GM23338 (cell line): ENCODE measurements around the gene PHC3. TPM values are rescaled to one million over a fixed set of nuclear protein-coding genes. Genes with fewer than 3 reads are reported as not detected.

Experiments used
- ATAC-seq: fragments of 200-7000 bp; cut with Tn5 transposase; 3 replicates; pipeline ENCODE4 v1.9.1; 2020
- DNase-seq: peaks from one replicate; pipeline ENCODE4 v3.0.0-alpha.2; 2015; ENCODE audit warnings: low spot score
- H2AFZ ChIP-seq: fragments of 200-600 bp; sonication (generic); 2 replicates; pipeline ENCODE4 v1.8.0; 2016; ENCODE audit warnings: antibody characterized with exemption, mild to moderate bottlenecking, moderate library complexity
- H3F3A ChIP-seq: fragments of 200-600 bp; sonication (generic); replicated peaks from 2 replicates; pipeline ENCODE4 v1.8.0; 2017; ENCODE audit warnings: antibody characterized with exemption, mixed run types, low read depth
- H3K27ac ChIP-seq: fragments of 200-600 bp; sonication (generic); 2 replicates; pipeline ENCODE4 v1.6.1; 2016; ENCODE audit warnings: low read depth
- H3K27me3 ChIP-seq: fragments of 200-600 bp; sonication (generic); 2 replicates; pipeline ENCODE4 v1.8.0; 2016; ENCODE audit warnings: mild to moderate bottlenecking, mixed run types, moderate library complexity; ENCODE audit not compliant: insufficient read depth
- H3K36me3 ChIP-seq: fragments of 200-600 bp; sonication (generic); 2 replicates; pipeline ENCODE4 v1.8.0; 2016; ENCODE audit warnings: mild to moderate bottlenecking; ENCODE audit not compliant: insufficient read depth
- H3K4me1 ChIP-seq: fragments of 200-600 bp; sonication (generic); 2 replicates; pipeline ENCODE4 v1.8.0; 2016; ENCODE audit warnings: mild to moderate bottlenecking, moderate library complexity; ENCODE audit not compliant: insufficient read depth
- H3K4me2 ChIP-seq: fragments of 200-600 bp; sonication (generic); 2 replicates; pipeline ENCODE4 v1.7.1; 2017; ENCODE audit warnings: mixed run types
- H3K4me3 ChIP-seq: fragments of 200-600 bp; sonication (generic); 2 replicates; pipeline ENCODE4 v1.6.1; 2016; ENCODE audit warnings: mixed run types
- H3K79me2 ChIP-seq: fragments of 200-600 bp; sonication (generic); replicated peaks from 2 replicates; pipeline ENCODE4 v1.8.0; 2017; ENCODE audit warnings: mild to moderate bottlenecking; ENCODE audit not compliant: insufficient read depth
- H3K9me2 ChIP-seq: fragments of 200-600 bp; sonication (generic); 2 replicates; pipeline ENCODE4 v1.8.0; 2017; ENCODE audit not compliant: insufficient read depth
- H4K20me1 ChIP-seq: fragments of 200-600 bp; sonication (generic); replicated peaks from 2 replicates; pipeline ENCODE4 v1.8.0; 2017; ENCODE audit warnings: mild to moderate bottlenecking; ENCODE audit not compliant: insufficient read depth
- H3K27ac Mint-ChIP-seq: 2 replicates; pipeline ENCODE4 v1.8.0; 2020; ENCODE audit warnings: inconsistent platforms, mild to moderate bottlenecking, moderate library complexity, mixed read lengths
- H3K27me3 Mint-ChIP-seq: 3 replicates; pipeline ENCODE4 v1.8.0; 2022; ENCODE audit warnings: low read depth, mild to moderate bottlenecking, moderate library complexity, mixed read lengths, inconsistent platforms; ENCODE audit not compliant: insufficient read depth, poor library complexity
- H3K36me3 Mint-ChIP-seq: 3 replicates; pipeline ENCODE4 v1.8.0; 2021; ENCODE audit warnings: low read depth, mild to moderate bottlenecking, inconsistent platforms, moderate library complexity, mixed read lengths
- H3K4me1 Mint-ChIP-seq: 3 replicates; pipeline ENCODE4 v1.8.0; 2020; ENCODE audit warnings: mild to moderate bottlenecking, inconsistent platforms, mixed read lengths
- H3K4me3 Mint-ChIP-seq: 3 replicates; pipeline ENCODE4 v1.8.0; 2021; ENCODE audit warnings: moderate library complexity, mild to moderate bottlenecking, inconsistent platforms, mixed read lengths
- H3K9me3 Mint-ChIP-seq: 3 replicates; pipeline ENCODE4 v1.8.0; 2020; ENCODE audit warnings: moderate library complexity, mild to moderate bottlenecking, inconsistent platforms, mixed read lengths
- CREB1 ChIP-seq: fragments of 250-450 bp; sonication (Bioruptor Pico); IDR thresholded peaks from 2 replicates; pipeline ENCODE4 v1.5.0; 2020; ENCODE audit warnings: low read depth, mild to moderate bottlenecking, moderate library complexity
- CTCF ChIP-seq, 2 experiments: fragments of 200-600 bp in 1 of 2; sonication (generic) in 1 of 2; conservative IDR thresholded peaks; 2 replicates each; pipeline versions ENCODE4 v1.5.1 to v1.6.1; 2016 to 2017; ENCODE audit warnings: antibody characterized with exemption in 2 of 2, low read depth in 2 of 2, mild to moderate bottlenecking in 2 of 2, moderate library complexity in 1 of 2
- ETS1 ChIP-seq: IDR thresholded peaks from 2 replicates; pipeline ENCODE4 v1.6.1; 2016; ENCODE audit warnings: antibody characterized with exemption
- EZH2 ChIP-seq: fragments of 200-600 bp; sonication (generic); IDR thresholded peaks from one replicate; pipeline ENCODE4 v1.8.0; 2017; ENCODE audit warnings: antibody characterized with exemption, mild to moderate bottlenecking, low read depth; ENCODE audit not compliant: unreplicated experiment
- EZH2phosphoT487 ChIP-seq: fragments of 200-600 bp; sonication (generic); IDR thresholded peaks from one replicate; pipeline ENCODE4 v1.8.1; 2018; ENCODE audit warnings: antibody characterized with exemption; ENCODE audit not compliant: unreplicated experiment
- JUNB ChIP-seq: IDR thresholded peaks from one replicate; pipeline ENCODE4 v1.6.1; 2016; ENCODE audit warnings: antibody characterized with exemption; ENCODE audit not compliant: unreplicated experiment
- NANOG ChIP-seq: IDR thresholded peaks from 2 replicates; pipeline ENCODE4 v1.6.1; 2016; ENCODE audit warnings: antibody characterized with exemption, borderline replicate concordance
- POLR2AphosphoS5 ChIP-seq: IDR thresholded peaks from 2 replicates; pipeline ENCODE4 v1.6.1; 2016; ENCODE audit warnings: antibody characterized with exemption, low read depth
- REST ChIP-seq: IDR thresholded peaks from one replicate; pipeline ENCODE4 v1.6.1; 2018; ENCODE audit warnings: antibody characterized with exemption; ENCODE audit not compliant: unreplicated experiment
- STAT1 ChIP-seq: IDR thresholded peaks from one replicate; pipeline ENCODE4 v1.6.1; 2016; ENCODE audit warnings: antibody characterized with exemption; ENCODE audit not compliant: unreplicated experiment
- ZNF114 ChIP-seq: fragments of 250-450 bp; sonication (Bioruptor Pico); IDR thresholded peaks from 2 replicates; pipeline ENCODE4 v1.5.0; 2020; ENCODE audit warnings: mild to moderate bottlenecking, moderate library complexity
- ZNF331 ChIP-seq: fragments of 250-450 bp; sonication (Bioruptor Pico); IDR thresholded peaks from 2 replicates; pipeline ENCODE4 v1.5.0; 2020; ENCODE audit warnings: low read depth, mild to moderate bottlenecking, moderate library complexity
- ZNF462 ChIP-seq: fragments of 250-450 bp; sonication (Bioruptor Pico); IDR thresholded peaks from 2 replicates; pipeline ENCODE4 v1.5.0; 2020; ENCODE audit warnings: mild to moderate bottlenecking, moderate library complexity
- polyA plus RNA-seq: library from polyadenylated mRNA; unstranded; fragments of >200 nt; fragmentation: Nextera tagmentation; extraction: Ambion mirVana; gene quantifications from 2 replicates; pipeline ENCODE4 v1.2.1, GENCODE V29; 2016
- total RNA-seq: library from RNA; depleted of rRNA; stranded (reverse); fragments of >200 nt; shearing (Covaris generic); gene quantifications from 2 replicates; pipeline ENCODE4 v1.2.3, GENCODE V29; 2014

PHC3 gene
- total and polyA plus RNA-seq, 2 experiments from 2014 or later: 23.9 to 83.5 TPM

- Histone ChIP-seq H3K36me3 (peaks cover 3% of the 10 kb centered on the region; the same call in 1 of the 2 replicates), H3K27me3 (no peaks in the 10 kb centered on the region), H3K9me2 (no peaks in the 10 kb centered on the region), H3K27ac (no peak overlapping the region), H3K4me3 (no peak overlapping the region), H3K79me2 (peaks cover 37% of the 10 kb centered on the region), H3K4me2 (no peak overlapping the region), H4K20me1 (0 out of 2 replicates have a peak, but pooled peaks cover 6% of the 10 kb centered on the region), H3K4me1 (no peaks in the 10 kb centered on the region), H3F3A (no peaks in the 10 kb centered on the region), H2AFZ (no peak overlapping the region)
- Mint-ChIP-seq H3K4me3 (no peak overlapping the region), H3K27me3 (peaks cover 2% of the 10 kb centered on the region), H3K36me3 (peaks cover 15% of the 10 kb centered on the region; the same call in 2 of the 3 replicates), H3K9me3 (no peaks in the 10 kb centered on the region), H3K27ac (no peak overlapping the region), H3K4me1 (no peaks in the 10 kb centered on the region)
- no peak for ATAC-seq
- TF ChIP-seq ZNF114 (CRISPR knock-in tag) (no peak), CREB1 (CRISPR knock-in tag) (no peak), POLR2AphosphoS5 (no peak), CTCF (conservative IDR thresholded peaks at IDR 0.05; ENCODE audit: low read depth in 2 of 2) (no peak), EZH2phosphoT487 (no peak), ZNF331 (CRISPR knock-in tag) (no peak), ZNF462 (CRISPR knock-in tag) (no peak), STAT1 (no peak), NANOG (no peak), EZH2 (no peak), REST (no peak), ETS1 (no peak), JUNB (no peak)
- DNase-seq: no peak
Observed at GRCh38 chr3:170145278-170145677, 36.3 kb downstream of the PHC3 start.
